GM19099 (cell line): ENCODE results near the gene RAB1B.

Experiments used
- POLR2A ChIP-seq: IDR thresholded peaks from 3 replicates; pipeline ENCODE4 v1.6.1; 2011; ENCODE audit warnings: low read depth; ENCODE audit not compliant: insufficient read length; ENCODE audit errors: extremely low read depth

RAB1B gene

GRCh38 chr11:66297610-66298009 lies 29.2 kb downstream of the RAB1B start:
- no peak for TF ChIP-seq POLR2A

GRCh38 chr11:66299186-66299585 lies 30.7 kb downstream of the RAB1B start:
- no peak for TF ChIP-seq POLR2A

- no peak for TF ChIP-seq POLR2A
Observed at GRCh38 chr11:66302656-66303055, 34.2 kb downstream of the RAB1B start.

GRCh38 chr11:66309475-66309874 lies 41.0 kb downstream of the RAB1B start:
- no peak for TF ChIP-seq POLR2A

GRCh38 chr11:66310324-66310723 lies 41.9 kb downstream of the RAB1B start:
- TF ChIP-seq POLR2A: no peak

GRCh38 chr11:66311470-66311964 lies 43.1 kb downstream of the RAB1B start:
- no peak for TF ChIP-seq POLR2A

GRCh38 chr11:66311965-66312548 lies 43.6 kb downstream of the RAB1B start:
- no peak for TF ChIP-seq POLR2A

- TF ChIP-seq POLR2A: peak; percentile 31
Observed at GRCh38 chr11:66312549-66313320, 44.3 kb downstream of the RAB1B start.

- TF ChIP-seq POLR2A: no peak
Observed at GRCh38 chr11:66313321-66314185, 45.1 kb downstream of the RAB1B start.

GRCh38 chr11:66314186-66314501 lies 45.7 kb downstream of the RAB1B start:
- no peak for TF ChIP-seq POLR2A

GRCh38 chr11:66314561-66315497 lies 46.4 kb downstream of the RAB1B start:
- no peak for TF ChIP-seq POLR2A

GRCh38 chr11:66315498-66315885 lies 47.1 kb downstream of the RAB1B start:
- no peak for TF ChIP-seq POLR2A

- TF ChIP-seq POLR2A: no peak
Observed at GRCh38 chr11:66315921-66316811, 47.7 kb downstream of the RAB1B start.

- TF ChIP-seq POLR2A: no peak
Observed at GRCh38 chr11:66316849-66317251, 48.4 kb downstream of the RAB1B start, which contains the start of gene CD248. TSS of gene CD248 (minus strand) at chr11:66317044. CDS start at chr11:66317027, 17 bp downstream.
